GM23338 (cell line): ENCODE results near the gene ANXA2R. TPM values are rescaled to one million over a fixed set of nuclear protein-coding genes. Genes with fewer than 3 reads are reported as not detected.

Experiments
- ATAC-seq: fragments of 200-7000 bp; cut with Tn5 transposase; 3 replicates; pipeline ENCODE4 v1.9.1; 2020
- DNase-seq: peaks from one replicate; pipeline ENCODE4 v3.0.0-alpha.2; 2015; ENCODE audit warnings: low spot score
- H2AFZ ChIP-seq: fragments of 200-600 bp; sonication (generic); 2 replicates; pipeline ENCODE4 v1.8.0; 2016; ENCODE audit warnings: antibody characterized with exemption, mild to moderate bottlenecking, moderate library complexity
- H3F3A ChIP-seq: fragments of 200-600 bp; sonication (generic); replicated peaks from 2 replicates; pipeline ENCODE4 v1.8.0; 2017; ENCODE audit warnings: antibody characterized with exemption, mixed run types, low read depth
- H3K27ac ChIP-seq: fragments of 200-600 bp; sonication (generic); 2 replicates; pipeline ENCODE4 v1.6.1; 2016; ENCODE audit warnings: low read depth
- H3K27me3 ChIP-seq: fragments of 200-600 bp; sonication (generic); 2 replicates; pipeline ENCODE4 v1.8.0; 2016; ENCODE audit warnings: mild to moderate bottlenecking, mixed run types, moderate library complexity; ENCODE audit not compliant: insufficient read depth
- H3K36me3 ChIP-seq: fragments of 200-600 bp; sonication (generic); 2 replicates; pipeline ENCODE4 v1.8.0; 2016; ENCODE audit warnings: mild to moderate bottlenecking; ENCODE audit not compliant: insufficient read depth
- H3K4me1 ChIP-seq: fragments of 200-600 bp; sonication (generic); 2 replicates; pipeline ENCODE4 v1.8.0; 2016; ENCODE audit warnings: mild to moderate bottlenecking, moderate library complexity; ENCODE audit not compliant: insufficient read depth
- H3K4me2 ChIP-seq: fragments of 200-600 bp; sonication (generic); 2 replicates; pipeline ENCODE4 v1.7.1; 2017; ENCODE audit warnings: mixed run types
- H3K4me3 ChIP-seq: fragments of 200-600 bp; sonication (generic); 2 replicates; pipeline ENCODE4 v1.6.1; 2016; ENCODE audit warnings: mixed run types
- H3K79me2 ChIP-seq: fragments of 200-600 bp; sonication (generic); replicated peaks from 2 replicates; pipeline ENCODE4 v1.8.0; 2017; ENCODE audit warnings: mild to moderate bottlenecking; ENCODE audit not compliant: insufficient read depth
- H3K9me2 ChIP-seq: fragments of 200-600 bp; sonication (generic); 2 replicates; pipeline ENCODE4 v1.8.0; 2017; ENCODE audit not compliant: insufficient read depth
- H4K20me1 ChIP-seq: fragments of 200-600 bp; sonication (generic); replicated peaks from 2 replicates; pipeline ENCODE4 v1.8.0; 2017; ENCODE audit warnings: mild to moderate bottlenecking; ENCODE audit not compliant: insufficient read depth
- H3K27ac Mint-ChIP-seq: 2 replicates; pipeline ENCODE4 v1.8.0; 2020; ENCODE audit warnings: inconsistent platforms, mild to moderate bottlenecking, moderate library complexity, mixed read lengths
- H3K27me3 Mint-ChIP-seq: 3 replicates; pipeline ENCODE4 v1.8.0; 2022; ENCODE audit warnings: low read depth, mild to moderate bottlenecking, moderate library complexity, mixed read lengths, inconsistent platforms; ENCODE audit not compliant: insufficient read depth, poor library complexity
- H3K36me3 Mint-ChIP-seq: 3 replicates; pipeline ENCODE4 v1.8.0; 2021; ENCODE audit warnings: low read depth, mild to moderate bottlenecking, inconsistent platforms, moderate library complexity, mixed read lengths
- H3K4me1 Mint-ChIP-seq: 3 replicates; pipeline ENCODE4 v1.8.0; 2020; ENCODE audit warnings: mild to moderate bottlenecking, inconsistent platforms, mixed read lengths
- H3K4me3 Mint-ChIP-seq: 3 replicates; pipeline ENCODE4 v1.8.0; 2021; ENCODE audit warnings: moderate library complexity, mild to moderate bottlenecking, inconsistent platforms, mixed read lengths
- H3K9me3 Mint-ChIP-seq: 3 replicates; pipeline ENCODE4 v1.8.0; 2020; ENCODE audit warnings: moderate library complexity, mild to moderate bottlenecking, inconsistent platforms, mixed read lengths
- CREB1 ChIP-seq: fragments of 250-450 bp; sonication (Bioruptor Pico); IDR thresholded peaks from 2 replicates; pipeline ENCODE4 v1.5.0; 2020; ENCODE audit warnings: low read depth, mild to moderate bottlenecking, moderate library complexity
- EZH2 ChIP-seq: fragments of 200-600 bp; sonication (generic); IDR thresholded peaks from one replicate; pipeline ENCODE4 v1.8.0; 2017; ENCODE audit warnings: antibody characterized with exemption, mild to moderate bottlenecking, low read depth; ENCODE audit not compliant: unreplicated experiment
- JUNB ChIP-seq: IDR thresholded peaks from one replicate; pipeline ENCODE4 v1.6.1; 2016; ENCODE audit warnings: antibody characterized with exemption; ENCODE audit not compliant: unreplicated experiment
- POLR2AphosphoS5 ChIP-seq: IDR thresholded peaks from 2 replicates; pipeline ENCODE4 v1.6.1; 2016; ENCODE audit warnings: antibody characterized with exemption, low read depth
- ZNF114 ChIP-seq: fragments of 250-450 bp; sonication (Bioruptor Pico); IDR thresholded peaks from 2 replicates; pipeline ENCODE4 v1.5.0; 2020; ENCODE audit warnings: mild to moderate bottlenecking, moderate library complexity
- ZNF331 ChIP-seq: fragments of 250-450 bp; sonication (Bioruptor Pico); IDR thresholded peaks from 2 replicates; pipeline ENCODE4 v1.5.0; 2020; ENCODE audit warnings: low read depth, mild to moderate bottlenecking, moderate library complexity
- polyA plus RNA-seq: library from polyadenylated mRNA; unstranded; fragments of >200 nt; fragmentation: Nextera tagmentation; extraction: Ambion mirVana; gene quantifications from 2 replicates; pipeline ENCODE4 v1.2.1, GENCODE V29; 2016
- total RNA-seq: library from RNA; depleted of rRNA; stranded (reverse); fragments of >200 nt; shearing (Covaris generic); gene quantifications from 2 replicates; pipeline ENCODE4 v1.2.3, GENCODE V29; 2014
- TF ChIP-seq, protein P1 (sequence below): IDR thresholded peaks from one replicate; pipeline ENCODE4 v1.6.1; 2018; ENCODE audit warnings: antibody characterized with exemption; ENCODE audit not compliant: unreplicated experiment

Gene ANXA2R
- total and polyA plus RNA-seq, 2 experiments from 2014 or later: 0.21 TPM; not detected in 1

DNA sequence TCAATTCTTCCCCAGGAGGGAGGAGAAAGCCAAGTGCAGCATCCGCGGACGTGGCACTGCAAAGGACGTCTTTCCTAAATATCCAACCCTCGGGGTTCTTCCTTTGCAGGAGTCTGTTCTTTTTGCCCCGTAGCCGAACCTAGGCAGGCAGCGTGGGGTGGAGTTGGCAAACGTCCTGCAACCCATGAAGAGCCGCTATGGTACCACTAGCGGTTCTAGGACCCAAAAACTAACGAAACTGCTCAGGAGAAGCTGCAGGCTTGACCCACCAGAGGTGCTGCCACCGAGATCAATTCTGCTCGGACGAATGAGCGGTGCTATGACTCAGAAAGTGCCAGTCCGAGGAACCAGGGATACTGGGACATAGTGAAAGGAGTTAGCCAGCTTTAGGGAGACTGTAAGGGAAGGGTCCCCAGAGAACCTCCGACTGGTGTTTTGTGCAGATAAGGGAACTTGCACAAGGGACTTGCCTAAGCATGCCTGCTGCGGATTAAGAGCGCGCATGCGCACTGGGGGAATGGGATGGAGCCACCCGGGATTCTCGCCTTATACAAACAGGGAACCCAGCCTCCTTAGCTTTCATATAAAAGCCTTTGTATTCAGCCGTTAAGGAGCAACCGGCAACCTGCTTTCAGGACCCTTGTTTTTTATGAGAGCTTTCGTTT, 32.7 kb downstream of the ANXA2R start:
- H3K4me2 ChIP-seq: peak overlapping the region; percentile 82
- H3K4me3 ChIP-seq: peak overlapping the region; percentile 62
- DNase-seq (peak; percentile 84), ATAC-seq (peak; percentile 47)
- H4K20me1 ChIP-seq: no peaks in the 10 kb centered on the region; the same call in 1 of the 2 replicates
- H3F3A ChIP-seq: peaks cover 10% of the 10 kb centered on the region
- H3K27ac ChIP-seq: no peak overlapping the region
- Mint-ChIP-seq H3K27me3 (peaks cover 74% of the 10 kb centered on the region), H3K9me3 (no peaks in the 10 kb centered on the region), H3K4me3 (peak overlapping the region; percentile 86), H3K4me1 (peaks cover 16% of the 10 kb centered on the region), H3K27ac (0 out of 2 replicates have a peak overlapping the region, but pooled peaks have one; percentile 69), H3K36me3 (no peaks in the 10 kb centered on the region)
- TF ChIP-seq ZNF114 (CRISPR knock-in tag) (no peak), JUNB (no peak), ZNF331 (CRISPR knock-in tag) (no peak), CREB1 (CRISPR knock-in tag) (no peak), EZH2 (peak; percentile 42), POLR2AphosphoS5 (peak; percentile 22; the same call in 1 of the 2 replicates)
- TF ChIP-seq, protein P1, sequence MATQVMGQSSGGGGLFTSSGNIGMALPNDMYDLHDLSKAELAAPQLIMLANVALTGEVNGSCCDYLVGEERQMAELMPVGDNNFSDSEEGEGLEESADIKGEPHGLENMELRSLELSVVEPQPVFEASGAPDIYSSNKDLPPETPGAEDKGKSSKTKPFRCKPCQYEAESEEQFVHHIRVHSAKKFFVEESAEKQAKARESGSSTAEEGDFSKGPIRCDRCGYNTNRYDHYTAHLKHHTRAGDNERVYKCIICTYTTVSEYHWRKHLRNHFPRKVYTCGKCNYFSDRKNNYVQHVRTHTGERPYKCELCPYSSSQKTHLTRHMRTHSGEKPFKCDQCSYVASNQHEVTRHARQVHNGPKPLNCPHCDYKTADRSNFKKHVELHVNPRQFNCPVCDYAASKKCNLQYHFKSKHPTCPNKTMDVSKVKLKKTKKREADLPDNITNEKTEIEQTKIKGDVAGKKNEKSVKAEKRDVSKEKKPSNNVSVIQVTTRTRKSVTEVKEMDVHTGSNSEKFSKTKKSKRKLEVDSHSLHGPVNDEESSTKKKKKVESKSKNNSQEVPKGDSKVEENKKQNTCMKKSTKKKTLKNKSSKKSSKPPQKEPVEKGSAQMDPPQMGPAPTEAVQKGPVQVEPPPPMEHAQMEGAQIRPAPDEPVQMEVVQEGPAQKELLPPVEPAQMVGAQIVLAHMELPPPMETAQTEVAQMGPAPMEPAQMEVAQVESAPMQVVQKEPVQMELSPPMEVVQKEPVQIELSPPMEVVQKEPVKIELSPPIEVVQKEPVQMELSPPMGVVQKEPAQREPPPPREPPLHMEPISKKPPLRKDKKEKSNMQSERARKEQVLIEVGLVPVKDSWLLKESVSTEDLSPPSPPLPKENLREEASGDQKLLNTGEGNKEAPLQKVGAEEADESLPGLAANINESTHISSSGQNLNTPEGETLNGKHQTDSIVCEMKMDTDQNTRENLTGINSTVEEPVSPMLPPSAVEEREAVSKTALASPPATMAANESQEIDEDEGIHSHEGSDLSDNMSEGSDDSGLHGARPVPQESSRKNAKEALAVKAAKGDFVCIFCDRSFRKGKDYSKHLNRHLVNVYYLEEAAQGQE: no peak
- H2AFZ ChIP-seq: peak overlapping the region; percentile 99
- no peaks in the 10 kb centered on the region for H3K36me3 ChIP-seq
- H3K79me2 ChIP-seq: no peaks in the 10 kb centered on the region
- H3K4me1 ChIP-seq: no peaks in the 10 kb centered on the region
- H3K9me2 ChIP-seq: no peaks in the 10 kb centered on the region
- peaks cover 89% of the 10 kb centered on the region for H3K27me3 ChIP-seq

GRCh38 chr5:43006424-43007202, 33.5 kb downstream of the ANXA2R start:
- Histone ChIP-seq H3K79me2 (no peaks in the 10 kb centered on the region), H3K9me2 (no peaks in the 10 kb centered on the region), H3K27ac (no peak overlapping the region), H3K27me3 (peaks cover 89% of the 10 kb centered on the region), H2AFZ (peak overlapping the region; percentile 99), H3K4me3 (peak overlapping the region; percentile 62), H3K4me1 (no peaks in the 10 kb centered on the region), H3K36me3 (no peaks in the 10 kb centered on the region), H3F3A (peaks cover 10% of the 10 kb centered on the region), H3K4me2 (peak overlapping the region; percentile 82), H4K20me1 (no peaks in the 10 kb centered on the region; the same call in 1 of the 2 replicates)
- H3K9me3 Mint-ChIP-seq: no peaks in the 10 kb centered on the region
- H3K27me3 Mint-ChIP-seq: peaks cover 75% of the 10 kb centered on the region
- H3K4me3 Mint-ChIP-seq: peak overlapping the region; percentile 86
- TF ChIP-seq EZH2: no peak
- no peak for ATAC-seq
- DNase-seq: no peak
- H3K27ac Mint-ChIP-seq: no peak overlapping the region
- peaks cover 16% of the 10 kb centered on the region for H3K4me1 Mint-ChIP-seq
- H3K36me3 Mint-ChIP-seq: no peaks in the 10 kb centered on the region
